HepG2 (cell line): ENCODE measurements around the gene ZNF816. TPM values are rescaled to one million over a fixed set of nuclear protein-coding genes. Genes with fewer than 3 reads are reported as not detected.
A peak's percentile ranks its signal among the peaks of the same experiment; 100 is the strongest.

ENCODE experiments used
- CEBPG ChIP-seq: IDR thresholded peaks from 2 replicates; pipeline ENCODE4 v1.6.1; 2016
- EZH2 ChIP-seq: conservative IDR thresholded peaks from 2 replicates; pipeline ENCODE4 v1.6.1; 2012; ENCODE audit warnings: mild to moderate bottlenecking, low read depth, low read length, moderate library complexity
- FOXP4 ChIP-seq: sonication (generic); formaldehyde crosslinking; IDR thresholded peaks from 2 replicates; pipeline ENCODE4 v1.4.0; 2020; ENCODE audit warnings: missing genetic modification reagents
- HIVEP1 ChIP-seq: sonication (generic); formaldehyde crosslinking; IDR thresholded peaks from 2 replicates; pipeline ENCODE4 v1.4.0; 2020; ENCODE audit warnings: mild to moderate bottlenecking, missing genetic modification reagents
- HNRNPL ChIP-seq: fragments of 200-400 bp; formaldehyde crosslinking; IDR thresholded peaks from 2 replicates; pipeline ENCODE4 v1.6.1; 2017; ENCODE audit warnings: mild to moderate bottlenecking, low read depth, low read length
- IRX3 ChIP-seq: sonication (generic); formaldehyde crosslinking; IDR thresholded peaks from 2 replicates; pipeline ENCODE4 v1.8.1; 2023; ENCODE audit warnings: mild to moderate bottlenecking, low read depth, missing genetic modification reagents, borderline replicate concordance
- KLF16 ChIP-seq, 2 experiments: sonication (generic) in 1 of 2; formaldehyde crosslinking in 1 of 2; IDR thresholded peaks; 2 replicates each; pipeline versions ENCODE4 v1.6.1 to v1.8.0; 2016 to 2023; ENCODE audit warnings: missing genetic modification reagents in 2 of 2, missing compliant biosample characterization in 1 of 2
- MLLT10 ChIP-seq: sonication (generic); formaldehyde crosslinking; IDR thresholded peaks from 2 replicates; pipeline ENCODE4 v1.4.0; 2020; ENCODE audit warnings: missing genetic modification reagents
- MLXIP ChIP-seq: sonication (generic); formaldehyde crosslinking; IDR thresholded peaks from 2 replicates; pipeline ENCODE4 v1.9.0; 2021; ENCODE audit warnings: missing genetic modification reagents, borderline replicate concordance
- MYC ChIP-seq: sonication (generic); formaldehyde crosslinking; IDR thresholded peaks from 2 replicates; pipeline ENCODE4 v1.9.0; 2021; ENCODE audit warnings: missing genetic modification reagents, borderline replicate concordance
- NAIF1 ChIP-seq: sonication (generic); formaldehyde crosslinking; IDR thresholded peaks from 2 replicates; pipeline ENCODE4 v1.5.0; 2020; ENCODE audit warnings: mild to moderate bottlenecking, missing genetic modification reagents, borderline replicate concordance
- RAD21 ChIP-seq: fragments of 450-650 bp; formaldehyde crosslinking; IDR thresholded peaks from 2 replicates; pipeline ENCODE4 v1.5.0; 2020; ENCODE audit warnings: mild to moderate bottlenecking
- RFXANK ChIP-seq: IDR thresholded peaks from 2 replicates; pipeline ENCODE4 v1.6.1; 2016
- THAP11 ChIP-seq: IDR thresholded peaks from 2 replicates; pipeline ENCODE4 v1.6.1; 2016; ENCODE audit warnings: missing biosample characterization, missing genetic modification reagents
- ZKSCAN5 ChIP-seq: sonication (generic); formaldehyde crosslinking; IDR thresholded peaks from 2 replicates; pipeline ENCODE4 v1.5.1; 2020; ENCODE audit warnings: mild to moderate bottlenecking, missing genetic modification reagents
- ZNF17 ChIP-seq: sonication (generic); formaldehyde crosslinking; IDR thresholded peaks from 2 replicates; pipeline ENCODE4 v1.5.0; 2020; ENCODE audit warnings: mild to moderate bottlenecking, missing genetic modification reagents
- ZNF546 ChIP-seq: sonication (generic); formaldehyde crosslinking; conservative IDR thresholded peaks from 2 replicates; pipeline ENCODE4 v1.8.1; 2023; ENCODE audit warnings: mild to moderate bottlenecking, missing genetic modification reagents
- polyA plus RNA-seq, 8 experiments: library from polyadenylated mRNA; depleted of rRNA in 3 of 8; stranded (reverse) in 7 of 8; unstranded in 1 of 8; fragments of >200 nt; fragmentation: Illumina TruSeq in 4 of 8; extraction: Trizol in 4 of 8; gene quantifications; 2 replicates each; pipeline versions ENCODE4 v1.2.1 to v1.2.3, GENCODE V29; 2011 to 2016; ENCODE audit warnings: low read depth in 4 of 8, missing spikeins in 1 of 8, mixed read lengths in 1 of 8; ENCODE audit not compliant: insufficient read depth in 1 of 8
- total RNA-seq, 5 experiments: library from RNA; depleted of rRNA; stranded (reverse); fragments of >200 nt; fragmentation: Illumina TruSeq; extraction: Trizol; gene quantifications; 2 replicates each; pipeline ENCODE4 v1.2.3, GENCODE V29; 2016; ENCODE audit warnings: low read depth in 1 of 5
- TF ChIP-seq, protein P1 (sequence below): sonication (generic); formaldehyde crosslinking; IDR thresholded peaks from 2 replicates; pipeline ENCODE4 v1.4.0; 2020; ENCODE audit warnings: missing genetic modification reagents
- TF ChIP-seq, protein P2 (sequence below): sonication (generic); formaldehyde crosslinking; IDR thresholded peaks from 2 replicates; pipeline ENCODE4 v1.4.0; 2020; ENCODE audit warnings: missing genetic modification reagents

Gene ZNF816
- total and polyA plus RNA-seq, 2 of the 13 experiments (the other 11 are each of a cell fraction or from before 2014, with no cell fraction given) = 5.2 to 14.1 TPM

DNA sequence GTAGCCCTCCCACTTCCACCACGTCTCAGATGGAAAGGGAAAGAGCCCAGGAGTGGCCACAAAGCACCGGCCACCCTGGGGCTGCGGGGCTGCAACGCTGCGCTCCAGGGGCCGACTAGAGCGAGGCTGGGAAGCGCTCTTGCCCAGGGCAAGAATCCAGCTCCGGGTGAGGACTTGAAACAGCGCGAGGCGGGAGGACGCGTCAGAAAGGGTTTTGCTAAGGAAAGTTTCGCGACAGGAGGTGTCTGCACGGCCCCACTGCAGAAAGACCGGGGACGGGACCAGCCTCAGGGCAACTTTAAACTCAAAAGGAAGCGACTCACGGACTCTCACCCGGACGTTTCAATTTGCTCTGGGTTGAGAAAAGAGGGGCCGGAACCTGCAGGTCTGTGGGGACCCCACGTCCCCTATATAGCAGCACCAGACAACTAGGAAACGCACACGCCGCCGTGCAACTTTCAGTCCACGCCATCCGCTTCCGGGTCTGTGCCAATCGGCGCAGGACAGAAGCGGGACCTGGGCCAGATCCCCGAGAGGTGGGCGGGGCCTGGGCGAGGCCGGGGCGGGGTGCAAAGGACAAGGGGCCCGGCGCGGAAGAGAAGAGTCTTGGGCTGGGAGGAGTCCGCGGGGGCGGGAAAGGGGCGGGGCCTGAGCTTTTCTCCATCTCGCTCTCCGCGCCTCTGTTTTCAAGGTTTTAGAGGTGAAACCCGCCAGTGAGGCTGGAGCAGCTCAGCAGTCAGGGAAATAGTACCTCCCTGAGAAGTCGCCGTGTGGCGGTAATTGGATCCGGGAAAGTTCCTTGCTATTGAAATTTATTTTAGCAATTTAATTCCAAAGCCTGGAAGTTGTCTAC, at the start of gene ZNF816 (continued):
- TF ChIP-seq ZNF17 (CRISPR knock-in tag) (no peak), CEBPG (peak; percentile 82), RFXANK (0 out of 2 replicates have a peak, but pooled peaks have one; percentile 16), KLF16 (CRISPR knock-in tag; IDR thresholded peaks at IDR 0.05) (peak in 1 of 2 experiments; percentile 27; a peak in 1 of 4 replicates), IRX3 (no peak), FOXP4 (CRISPR knock-in tag) (peak; percentile 6; the same call in 1 of the 2 replicates), MYC (CRISPR knock-in tag) (0 out of 2 replicates have a peak, but pooled peaks have one; percentile 12), MLLT10 (CRISPR knock-in tag) (no peak), RAD21 (0 out of 2 replicates have a peak, but pooled peaks have one; percentile 6), THAP11 (CRISPR knock-in tag) (peak; percentile 58; the same call in 1 of the 2 replicates), ZKSCAN5 (CRISPR knock-in tag) (no peak), HIVEP1 (CRISPR knock-in tag) (0 out of 2 replicates have a peak, but pooled peaks have one; percentile 19), HNRNPL (0 out of 2 replicates have a peak, but pooled peaks have one; percentile 26), NAIF1 (CRISPR knock-in tag) (no peak; the same call in 1 of the 2 replicates), MLXIP (CRISPR knock-in tag) (no peak), ZNF546 (CRISPR knock-in tag) (0 out of 2 replicates have a peak, but pooled peaks have one; percentile 33), EZH2 (no peak)
- TF ChIP-seq, protein P1, sequence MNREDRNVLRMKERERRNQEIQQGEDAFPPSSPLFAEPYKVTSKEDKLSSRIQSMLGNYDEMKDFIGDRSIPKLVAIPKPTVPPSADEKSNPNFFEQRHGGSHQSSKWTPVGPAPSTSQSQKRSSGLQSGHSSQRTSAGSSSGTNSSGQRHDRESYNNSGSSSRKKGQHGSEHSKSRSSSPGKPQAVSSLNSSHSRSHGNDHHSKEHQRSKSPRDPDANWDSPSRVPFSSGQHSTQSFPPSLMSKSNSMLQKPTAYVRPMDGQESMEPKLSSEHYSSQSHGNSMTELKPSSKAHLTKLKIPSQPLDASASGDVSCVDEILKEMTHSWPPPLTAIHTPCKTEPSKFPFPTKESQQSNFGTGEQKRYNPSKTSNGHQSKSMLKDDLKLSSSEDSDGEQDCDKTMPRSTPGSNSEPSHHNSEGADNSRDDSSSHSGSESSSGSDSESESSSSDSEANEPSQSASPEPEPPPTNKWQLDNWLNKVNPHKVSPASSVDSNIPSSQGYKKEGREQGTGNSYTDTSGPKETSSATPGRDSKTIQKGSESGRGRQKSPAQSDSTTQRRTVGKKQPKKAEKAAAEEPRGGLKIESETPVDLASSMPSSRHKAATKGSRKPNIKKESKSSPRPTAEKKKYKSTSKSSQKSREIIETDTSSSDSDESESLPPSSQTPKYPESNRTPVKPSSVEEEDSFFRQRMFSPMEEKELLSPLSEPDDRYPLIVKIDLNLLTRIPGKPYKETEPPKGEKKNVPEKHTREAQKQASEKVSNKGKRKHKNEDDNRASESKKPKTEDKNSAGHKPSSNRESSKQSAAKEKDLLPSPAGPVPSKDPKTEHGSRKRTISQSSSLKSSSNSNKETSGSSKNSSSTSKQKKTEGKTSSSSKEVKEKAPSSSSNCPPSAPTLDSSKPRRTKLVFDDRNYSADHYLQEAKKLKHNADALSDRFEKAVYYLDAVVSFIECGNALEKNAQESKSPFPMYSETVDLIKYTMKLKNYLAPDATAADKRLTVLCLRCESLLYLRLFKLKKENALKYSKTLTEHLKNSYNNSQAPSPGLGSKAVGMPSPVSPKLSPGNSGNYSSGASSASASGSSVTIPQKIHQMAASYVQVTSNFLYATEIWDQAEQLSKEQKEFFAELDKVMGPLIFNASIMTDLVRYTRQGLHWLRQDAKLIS (CRISPR knock-in tag) = no peak
- TF ChIP-seq, protein P2, sequence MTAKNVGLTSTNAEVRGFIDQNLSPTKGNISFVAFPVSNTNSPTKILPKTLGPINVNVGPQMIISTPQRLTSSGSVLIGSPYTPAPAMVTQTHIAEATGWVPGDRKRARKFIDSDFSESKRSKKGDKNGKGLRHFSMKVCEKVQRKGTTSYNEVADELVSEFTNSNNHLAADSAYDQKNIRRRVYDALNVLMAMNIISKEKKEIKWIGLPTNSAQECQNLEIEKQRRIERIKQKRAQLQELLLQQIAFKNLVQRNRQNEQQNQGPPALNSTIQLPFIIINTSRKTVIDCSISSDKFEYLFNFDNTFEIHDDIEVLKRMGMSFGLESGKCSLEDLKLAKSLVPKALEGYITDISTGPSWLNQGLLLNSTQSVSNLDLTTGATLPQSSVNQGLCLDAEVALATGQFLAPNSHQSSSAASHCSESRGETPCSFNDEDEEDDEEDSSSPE = peak; percentile 46; the same call in 1 of the 2 replicates
